Endodermal cell (in vitro differentiated cells): ENCODE results near the gene C14orf180. TPM values are rescaled to one million over a fixed set of nuclear protein-coding genes. Genes with fewer than 3 reads are reported as not detected.

ENCODE experiments used
- DNase-seq: peaks from one replicate; pipeline ENCODE4 v3.0.0-alpha.2; 2017
- H3K27ac ChIP-seq: 2 replicates; pipeline ENCODE4 v1.5.1; 2013; ENCODE audit warnings: mild to moderate bottlenecking, low read depth, low read length, moderate library complexity
- H3K27me3 ChIP-seq: 2 replicates; pipeline ENCODE4 v1.6.1; 2013; ENCODE audit warnings: mild to moderate bottlenecking, low read length, moderate library complexity; ENCODE audit not compliant: insufficient read depth, control insufficient read depth, poor library complexity, severe bottlenecking
- H3K36me3 ChIP-seq: 2 replicates; pipeline ENCODE4 v1.7.0; 2013; ENCODE audit warnings: mild to moderate bottlenecking, low read length, moderate library complexity; ENCODE audit not compliant: control insufficient read depth, insufficient read depth
- H3K4me1 ChIP-seq: one replicate; pipeline ENCODE4 v1.7.0; 2013; ENCODE audit warnings: low read length; ENCODE audit not compliant: control insufficient read depth, insufficient read depth
- H3K4me3 ChIP-seq: 2 replicates; pipeline ENCODE4 v1.5.1; 2013; ENCODE audit warnings: mild to moderate bottlenecking, low read length, moderate library complexity
- H3K9ac ChIP-seq: 2 replicates; pipeline ENCODE4 v1.6.1; 2013; ENCODE audit warnings: mild to moderate bottlenecking, low read length, moderate library complexity; ENCODE audit not compliant: poor library complexity, severe bottlenecking; ENCODE audit errors: extremely low read depth
- H3K9me3 ChIP-seq: 2 replicates; pipeline ENCODE4 v1.6.1; 2013; ENCODE audit warnings: mild to moderate bottlenecking, low read length, moderate library complexity; ENCODE audit not compliant: control insufficient read depth
- H3K27ac Mint-ChIP-seq: 2 replicates; pipeline ENCODE4 v1.8.0; 2020; ENCODE audit warnings: mixed read lengths
- H3K27me3 Mint-ChIP-seq: 2 replicates; pipeline ENCODE4 v1.8.0; 2021; ENCODE audit warnings: mild to moderate bottlenecking, mixed read lengths; ENCODE audit not compliant: insufficient read depth
- H3K36me3 Mint-ChIP-seq: 2 replicates; pipeline ENCODE4 v1.8.0; 2020; ENCODE audit warnings: low read depth, mixed read lengths
- H3K4me1 Mint-ChIP-seq: 2 replicates; pipeline ENCODE4 v1.8.0; 2020; ENCODE audit warnings: mixed read lengths
- H3K4me3 Mint-ChIP-seq: 2 replicates; pipeline ENCODE4 v1.8.0; 2020; ENCODE audit warnings: mild to moderate bottlenecking, moderate library complexity, mixed read lengths
- H3K9me3 Mint-ChIP-seq: 2 replicates; pipeline ENCODE4 v1.8.0; 2020; ENCODE audit warnings: mild to moderate bottlenecking, mixed read lengths
- CTCF ChIP-seq: fragments of 200-600 bp; sonication (generic); conservative IDR thresholded peaks from 2 replicates; pipeline ENCODE4 v1.5.0; 2021; ENCODE audit warnings: antibody characterized with exemption, mild to moderate bottlenecking
- WGBS, 2 experiments: methylation state at CpG; one replicate each; pipeline versions ENCODE4 v1.1.5 to v1.1.7; 2013; ENCODE audit warnings: missing lambda C conversion rate in 2 of 2, mixed read lengths in 1 of 2; ENCODE audit not compliant: insufficient coverage in 1 of 2, insufficient read length in 1 of 2; 5-methylcytosine and 5-hydroxymethylcytosine counted together
- total RNA-seq, 2 donors: library from RNA; stranded (reverse); fragmentation: NEBNext Ultra II Directional in 1 of 2; extraction: Animal tissue kit (Norgen Biotek cat#: 25700) in 1 of 2; gene quantifications; 2 replicates in 1 of 2; 3 replicates in 1 of 2; pipeline ENCODE4 v1.2.1, GENCODE V29; 2021

C14orf180 gene
- total RNA-seq, 2 donors from 2014 or later = not detected

- Mint-ChIP-seq H3K27me3 (no peaks in the 10 kb centered on the region), H3K4me1 (no peaks in the 10 kb centered on the region), H3K27ac (no peak overlapping the region), H3K9me3 (no peaks in the 10 kb centered on the region), H3K36me3 (no peaks in the 10 kb centered on the region), H3K4me3 (no peak overlapping the region)
- Histone ChIP-seq H3K9me3 (no peaks in the 10 kb centered on the region), H3K27me3 (no peaks in the 10 kb centered on the region), H3K4me1 (peaks cover 2% of the 10 kb centered on the region), H3K9ac (no peak overlapping the region), H3K36me3 (no peaks in the 10 kb centered on the region), H3K4me3 (no peak overlapping the region), H3K27ac (no peak overlapping the region)
- peak; percentile 97 for DNase-seq
- WGBS, 2 experiments = 32 to 41% methylated on average over 23 to 27 of the region's 27 CpGs
- peak; percentile 96 for TF ChIP-seq CTCF
These were observed 15.6 kb upstream of the C14orf180 start for GRCh38 chr14:104563742-104564615.

- Histone ChIP-seq H3K9ac (no peak overlapping the region), H3K27me3 (no peaks in the 10 kb centered on the region), H3K9me3 (no peaks in the 10 kb centered on the region), H3K4me3 (no peak overlapping the region), H3K36me3 (no peaks in the 10 kb centered on the region), H3K27ac (no peak overlapping the region), H3K4me1 (peaks cover 2% of the 10 kb centered on the region)
- Mint-ChIP-seq H3K4me3 (no peak overlapping the region), H3K4me1 (no peaks in the 10 kb centered on the region), H3K27me3 (no peaks in the 10 kb centered on the region), H3K9me3 (no peaks in the 10 kb centered on the region), H3K27ac (no peak overlapping the region), H3K36me3 (no peaks in the 10 kb centered on the region)
- WGBS, 2 experiments = 94 to 95% methylated on average over 18 to 30 of the region's 30 CpGs
- DNase-seq = no peak
- no peak for TF ChIP-seq CTCF
These were observed 14.6 kb upstream of the C14orf180 start for GRCh38 chr14:104564744-104565679.

DNA sequence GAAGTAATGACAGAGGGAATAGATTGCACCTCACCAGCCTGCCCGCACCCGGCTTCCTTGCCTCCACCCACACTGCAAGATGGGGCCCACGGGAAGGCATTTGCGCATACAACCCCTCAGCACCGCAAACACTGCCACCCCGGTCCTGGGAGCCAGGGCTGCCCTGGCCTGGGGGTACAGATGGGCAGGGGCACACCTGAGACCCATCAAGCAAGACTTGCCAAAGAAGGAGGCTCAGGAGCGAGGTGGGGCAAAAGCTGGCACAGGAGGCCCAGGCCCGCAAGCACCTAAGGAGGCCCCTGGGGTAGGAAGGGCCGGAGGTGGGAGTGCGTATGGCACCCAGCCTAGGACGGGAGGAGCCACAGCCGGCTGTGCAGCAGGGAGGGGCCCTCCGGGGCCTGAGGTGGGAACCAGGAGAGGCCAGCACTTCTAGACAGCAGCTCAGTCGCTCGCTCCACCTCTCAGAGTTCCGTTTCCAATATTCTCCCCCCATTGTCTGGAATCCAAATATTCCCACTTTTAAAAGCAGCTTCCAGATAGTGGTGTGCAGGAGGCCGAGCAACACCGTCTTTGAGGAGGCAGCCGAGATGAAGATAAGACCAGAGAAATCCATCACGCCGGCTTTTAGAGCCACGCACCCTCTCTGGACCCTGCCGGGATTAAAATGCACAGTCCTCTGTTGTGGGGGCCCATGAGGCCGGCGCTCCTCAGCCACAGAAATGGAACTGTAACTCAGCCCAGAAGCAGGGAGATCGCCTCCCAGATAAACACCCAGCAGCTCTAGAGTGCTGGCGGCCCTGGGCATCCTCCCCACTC, 12.2 kb upstream of the C14orf180 start:
- Mint-ChIP-seq H3K4me3 (no peak overlapping the region), H3K4me1 (no peaks in the 10 kb centered on the region), H3K9me3 (no peaks in the 10 kb centered on the region), H3K36me3 (no peaks in the 10 kb centered on the region), H3K27me3 (no peaks in the 10 kb centered on the region), H3K27ac (no peak overlapping the region)
- H3K9ac ChIP-seq = no peak overlapping the region
- no peak for TF ChIP-seq CTCF
- peaks cover 2% of the 10 kb centered on the region for H3K4me1 ChIP-seq
- DNase-seq = no peak
- WGBS, 2 experiments = 90 to 94% methylated on average over 23 to 27 of the region's 27 CpGs
- H3K4me3 ChIP-seq = no peak overlapping the region
- H3K36me3 ChIP-seq = no peaks in the 10 kb centered on the region
- H3K27ac ChIP-seq = no peak overlapping the region
- H3K27me3 ChIP-seq = no peaks in the 10 kb centered on the region
- no peaks in the 10 kb centered on the region for H3K9me3 ChIP-seq
